Sigmoid colon (tissue), 4 donors: ENCODE measurements around the gene RPS6KA2.

Experiments used
- CTCF ChIP-seq, 4 experiments: fragments of 450-650 bp in 3 of 4; fragments of 200-600 bp in 1 of 4; IDR thresholded peaks; one replicate each; pipeline ENCODE4 v1.5.1; 2016 to 2019; ENCODE audit warnings: antibody characterized with exemption in 4 of 4, mild to moderate bottlenecking in 3 of 4, moderate library complexity in 2 of 4
- EP300 ChIP-seq, 4 donors: sonication (generic); formaldehyde crosslinking; IDR thresholded peaks; one replicate each; pipeline ENCODE4 v1.6.1; 2017; ENCODE audit warnings: antibody characterized with exemption in 4 of 4
- POLR2A ChIP-seq, 2 donors: fragments of 450-650 bp; IDR thresholded peaks; one replicate each; pipeline ENCODE4 v1.6.1; 2016; ENCODE audit warnings: antibody characterized with exemption in 2 of 2, mild to moderate bottlenecking in 2 of 2, moderate library complexity in 2 of 2

GRCh38 chr6:166575205-166575604 lies 51.8 kb downstream of the RPS6KA2 start:
- no peak for TF ChIP-seq CTCF (IDR thresholded peaks at IDR 0.05)
- peak in 2 of 4 donors; percentile 9 to 48 for TF ChIP-seq EP300 (IDR thresholded peaks at IDR 0.05)
- no peak for TF ChIP-seq POLR2A (IDR thresholded peaks at IDR 0.05)
